Ishikawa (cell line): Measurements from ENCODE around the gene CHADL.

ENCODE experiments used
- CEBPB ChIP-seq: IDR thresholded peaks from 2 replicates; pipeline ENCODE4 v1.6.1; 2012
- CREB1 ChIP-seq: IDR thresholded peaks from 2 replicates; pipeline ENCODE4 v1.6.1; 2012; ENCODE audit warnings: low read depth
- EGR1 ChIP-seq: IDR thresholded peaks from 2 replicates; pipeline ENCODE4 v1.6.1; 2012
- EP300 ChIP-seq: IDR thresholded peaks from 2 replicates; pipeline ENCODE4 v1.6.1; 2012; ENCODE audit warnings: borderline replicate concordance
- FOXM1 ChIP-seq: IDR thresholded peaks from 2 replicates; pipeline ENCODE4 v1.6.1; 2012; ENCODE audit warnings: low read depth, borderline replicate concordance
- MAX ChIP-seq: IDR thresholded peaks from 2 replicates; pipeline ENCODE4 v1.6.1; 2012
- NFIC ChIP-seq: IDR thresholded peaks from 2 replicates; pipeline ENCODE4 v1.6.1; 2012
- RAD21 ChIP-seq: IDR thresholded peaks from 2 replicates; pipeline ENCODE4 v1.6.1; 2012; ENCODE audit warnings: low read depth
- REST ChIP-seq: IDR thresholded peaks from 2 replicates; pipeline ENCODE4 v1.6.1; 2012; ENCODE audit warnings: low read depth, mild to moderate bottlenecking
- TAF1 ChIP-seq: IDR thresholded peaks from 2 replicates; pipeline ENCODE4 v1.6.1; 2012; ENCODE audit warnings: low read depth, mild to moderate bottlenecking
- TCF12 ChIP-seq: IDR thresholded peaks from 2 replicates; pipeline ENCODE4 v1.6.1; 2012; ENCODE audit warnings: low read depth
- TEAD4 ChIP-seq: IDR thresholded peaks from 2 replicates; pipeline ENCODE4 v1.6.1; 2012
- USF1 ChIP-seq: IDR thresholded peaks from 2 replicates; pipeline ENCODE4 v1.6.1; 2012
- YY1 ChIP-seq: IDR thresholded peaks from 2 replicates; pipeline ENCODE4 v1.6.1; 2012; ENCODE audit warnings: low read depth
- ZBTB7A ChIP-seq: IDR thresholded peaks from 2 replicates; pipeline ENCODE4 v1.6.1; 2012; ENCODE audit warnings: low read depth

CHADL gene

GRCh38 chr22:41201141-41201540 lies 39.6 kb downstream of the CHADL start:
- TF ChIP-seq REST (no peak), CEBPB (no peak), CREB1 (no peak), EGR1 (no peak), USF1 (no peak), NFIC (no peak), MAX (no peak), FOXM1 (no peak), YY1 (no peak)

- no peak for TF ChIP-seq CEBPB
- no peak for TF ChIP-seq RAD21
- no peak for TF ChIP-seq TEAD4
- no peak for TF ChIP-seq MAX
- TF ChIP-seq ZBTB7A: no peak
- no peak for TF ChIP-seq REST
- no peak for TF ChIP-seq CREB1
- TF ChIP-seq TCF12: no peak
- TF ChIP-seq USF1: no peak
- TF ChIP-seq NFIC: no peak
- no peak for TF ChIP-seq EP300
- TF ChIP-seq TAF1: no peak
- TF ChIP-seq YY1: no peak
- TF ChIP-seq EGR1: no peak
- no peak for TF ChIP-seq FOXM1
Measured at GRCh38 chr22:41198027-41198580, 42.6 kb downstream of the CHADL start.

GRCh38 chr22:41197038-41197972 lies 43.4 kb downstream of the CHADL start:
- TF ChIP-seq ZBTB7A: peak; percentile 87
- TF ChIP-seq MAX: peak; percentile 66; the same call in 1 of the 2 replicates
- TF ChIP-seq EGR1: no peak
- TF ChIP-seq TEAD4: no peak
- TF ChIP-seq USF1: peak; percentile 95
- no peak for TF ChIP-seq CREB1
- peak; percentile 55 for TF ChIP-seq REST
- no peak for TF ChIP-seq CEBPB
- TF ChIP-seq TCF12: no peak; the same call in 1 of the 2 replicates
- TF ChIP-seq YY1: no peak
- TF ChIP-seq FOXM1: no peak
- peak; percentile 40; the same call in 1 of the 2 replicates for TF ChIP-seq TAF1
- no peak for TF ChIP-seq EP300
- TF ChIP-seq NFIC: no peak
- TF ChIP-seq RAD21: 0 out of 2 replicates have a peak, but pooled peaks have one; percentile 4
